Tibial artery (tissue), 4 donors: ENCODE results near the gene NSMCE4A.

ENCODE experiments used
- DNase-seq, 2 donors: peaks; one replicate each; pipeline ENCODE4 v3.0.0-alpha.2; 2019
- H3K27ac ChIP-seq, 2 donors: fragments of 200-600 bp; sonication (generic) in 1 of 2; 1 replicate in 1 of 2; 2 replicates in 1 of 2; pipeline ENCODE4 v1.5.1; 2018 to 2019; ENCODE audit warnings: mild to moderate bottlenecking in 1 of 2
- H3K27me3 ChIP-seq, 2 donors: fragments of 200-600 bp; sonication (generic) in 1 of 2; one replicate each; pipeline versions ENCODE4 v1.5.1 to v1.6.0; 2016 to 2019
- H3K36me3 ChIP-seq, 3 donors: fragments of 200-600 bp; sonication (generic) in 2 of 3; one replicate each; pipeline ENCODE4 v1.5.1; 2016 to 2019; ENCODE audit warnings: mild to moderate bottlenecking in 2 of 3
- H3K4me1 ChIP-seq, 4 donors: fragments of 200-600 bp; sonication (generic) in 2 of 4; 1 replicate in 3 of 4; 2 replicates in 1 of 4; pipeline ENCODE4 v1.5.1; 2016 to 2019
- H3K4me3 ChIP-seq, 2 donors: fragments of 200-600 bp; sonication (generic) in 1 of 2; 1 replicate in 1 of 2; 2 replicates in 1 of 2; pipeline ENCODE4 v1.5.1; 2018 to 2019; ENCODE audit warnings: mild to moderate bottlenecking in 2 of 2
- H3K9me3 ChIP-seq, 3 donors: fragments of 200-600 bp; sonication (generic) in 1 of 3; one replicate each; pipeline ENCODE4 v1.5.1; 2016 to 2019
- CTCF ChIP-seq, 2 experiments: fragments of 200-600 bp in 1 of 2; fragments of 450-650 bp in 1 of 2; IDR thresholded peaks; one replicate each; pipeline ENCODE4 v1.5.1; 2017 to 2019; ENCODE audit warnings: antibody characterized with exemption in 2 of 2, mild to moderate bottlenecking in 1 of 2, moderate library complexity in 1 of 2
- intact Hi-C: fragments of 100-400 bp; cut with DNase I; formaldehyde crosslinking; loops from one replicate; pipeline ENCODE4 v1.15.0; 2023; ENCODE audit warnings: low total_unique reads

The NSMCE4A gene

GRCh38 chr10:121928528-121928884 lies 46.5 kb downstream of the NSMCE4A start:
- intact Hi-C loops: loop anchor here (5.0 kb wide), 1 partner anchor 124 kb away; no protein-coding TSS in a partner anchor
- H3K9me3 ChIP-seq: no peaks in the 10 kb centered on the region
- peak overlapping the region; percentile 73 to 98 for H3K4me3 ChIP-seq
- peak in 1 of 2 donors; percentile 34 for DNase-seq
- H3K4me1 ChIP-seq: peaks cover 0 to 32% (median 11%) of the 10 kb centered on the region in 4 donors
- peak overlapping the region; percentile 93 to 99 for H3K27ac ChIP-seq
- peak in 1 of 2 experiments; percentile 1 for TF ChIP-seq CTCF (IDR thresholded peaks at IDR 0.05)
- no peaks in the 10 kb centered on the region for H3K36me3 ChIP-seq
- no peaks in the 10 kb centered on the region for H3K27me3 ChIP-seq

- Histone ChIP-seq H3K4me1 (peaks cover 0 to 32% (median 11%) of the 10 kb centered on the region in 4 donors), H3K9me3 (no peaks in the 10 kb centered on the region), H3K4me3 (peak within 1 kb of the TSS; percentile 73 to 98), H3K36me3 (peaks cover 0 to 2% (median 0%) of the 10 kb centered on the region in 3 donors), H3K27me3 (no peaks in the 10 kb centered on the region), H3K27ac (peak within 1 kb of the TSS; percentile 93 to 99)
- TF ChIP-seq CTCF (IDR thresholded peaks at IDR 0.05): peak; percentile 5 to 6
- intact Hi-C loops: loop anchor here (5.0 kb wide), 1 partner anchor 124 kb away; no protein-coding TSS in a partner anchor
- peak; percentile 93 to 95 for DNase-seq
Observed at GRCh38 chr10:121927841-121928527, 47.0 kb downstream of the NSMCE4A start, which contains the start of gene ATE1. Gene ATE1, minus strand, starts transcription at chr10:121928031. Its CDS starts 82 bp downstream, at chr10:121927949.

- intact Hi-C loops: loop anchor here (5.0 kb wide), 1 partner anchor 125 kb away; no protein-coding TSS in a partner anchor
- Histone ChIP-seq H3K4me3 (peak overlapping the region; percentile 73 to 98), H3K27ac (peak overlapping the region; percentile 93 to 99), H3K9me3 (no peaks in the 10 kb centered on the region), H3K27me3 (no peaks in the 10 kb centered on the region), H3K4me1 (peaks cover 0 to 32% (median 11%) of the 10 kb centered on the region in 4 donors), H3K36me3 (peaks cover 0 to 9% (median 0%) of the 10 kb centered on the region in 3 donors)
- DNase-seq: peak; percentile 42 to 73
- TF ChIP-seq CTCF (IDR thresholded peaks at IDR 0.05): no peak
Observed at GRCh38 chr10:121927318-121927840, 47.6 kb downstream of the NSMCE4A start.

- intact Hi-C loops: loop anchor here (5.0 kb wide), 1 partner anchor 126 kb away; no protein-coding TSS in a partner anchor
- Histone ChIP-seq H3K27me3 (no peaks in the 10 kb centered on the region), H3K36me3 (peaks cover 1 to 11% (median 2%) of the 10 kb centered on the region in 3 donors), H3K4me3 (peak overlapping the region; percentile 73 to 98), H3K4me1 (peaks cover 0 to 32% (median 11%) of the 10 kb centered on the region in 4 donors), H3K27ac (peak overlapping the region; percentile 93 to 99), H3K9me3 (no peaks in the 10 kb centered on the region)
- DNase-seq: no peak
- no peak for TF ChIP-seq CTCF (IDR thresholded peaks at IDR 0.05)
Observed at GRCh38 chr10:121926671-121927317, 48.2 kb downstream of the NSMCE4A start.

GRCh38 chr10:121926157-121926556 lies 48.9 kb downstream of the NSMCE4A start:
- no peak for TF ChIP-seq CTCF (IDR thresholded peaks at IDR 0.05)
- H3K4me3 ChIP-seq: peak overlapping the region in 1 of 2 donors; percentile 73
- peaks cover 6 to 11% (median 8%) of the 10 kb centered on the region in 3 donors for H3K36me3 ChIP-seq
- intact Hi-C loops: loop anchor here (5.0 kb wide), 1 partner anchor 126 kb away; no protein-coding TSS in a partner anchor
- H3K4me1 ChIP-seq: peaks cover 0 to 32% (median 11%) of the 10 kb centered on the region in 4 donors
- H3K27me3 ChIP-seq: no peaks in the 10 kb centered on the region
- H3K27ac ChIP-seq: peak overlapping the region in 1 of 2 donors; percentile 93
- DNase-seq: no peak
- H3K9me3 ChIP-seq: no peaks in the 10 kb centered on the region
